ENCODE data around the gene OTOF. TPM values are rescaled to one million over a fixed set of nuclear protein-coding genes. Genes with fewer than 3 reads are reported as not detected.

The OTOF gene
- polyA plus RNA-seq, 2 of the 4 experiments (the other 2 are of a cell fraction): 0.05 to 0.22 TPM

- TF ChIP-seq EHMT2 (IDR thresholded peaks at IDR 0.05; ENCODE audit: low read depth) (no peak), BHLHE40 (IDR thresholded peaks at IDR 0.05; ENCODE audit: low read depth, low read length) (no peak), NR3C1 (IDR thresholded peaks at IDR 0.05) (no peak)
- whole genome bisulfite sequencing (ENCODE audit: missing lambda C conversion rate): 54% methylated on average over 9 of the region's 9 CpGs
- ATAC-seq (0 out of 6 replicates have a peak, but pooled peaks of 1 of the 2 experiments have one; percentile 33), DNase-seq (ENCODE audit: low read depth in 1 of 2, low spot score in 1 of 2) (no peak), FAIRE-seq (no peak)
- no peaks in the 10 kb centered on the region for H3K9me3 ChIP-seq
- CTCF ChIA-PET: interaction anchor here (0.6 to 4.3 kb wide), 3 partner anchors 9 to 188 kb away, joined by 3 to 17 read pairs (median 3); no protein-coding TSS in a partner anchor
- POLR2A ChIA-PET: no interaction called here
- no peak overlapping the region for H3K27ac ChIP-seq
- H3K4me2 ChIP-seq: no peak overlapping the region
- H3K4me1 ChIP-seq: no peaks in the 10 kb centered on the region
- H3K4me3 ChIP-seq: no peak overlapping the region
Observed at GRCh38 chr2:26422947-26423629, 54.8 kb downstream of the OTOF start.

- TF ChIP-seq TFCP2L1 (CRISPR knock-in tag; IDR thresholded peaks at IDR 0.05): no peak
- TF ChIP-seq NPAS2 (CRISPR knock-in tag; IDR thresholded peaks at IDR 0.05; ENCODE audit: borderline replicate concordance): no peak
- TF ChIP-seq CBX2 (IDR thresholded peaks at IDR 0.05; ENCODE audit: borderline replicate concordance, low read depth): no peak
- TF ChIP-seq GATA3 (IDR thresholded peaks at IDR 0.05; ENCODE audit: borderline replicate concordance): no peak
- no peak for TF ChIP-seq NFE2L2 (conservative IDR thresholded peaks at IDR 0.05; ENCODE audit: low read length)
- no peak for TF ChIP-seq RARB (CRISPR knock-in tag; IDR thresholded peaks at IDR 0.05)
- no peak for TF ChIP-seq HOXA7 (CRISPR knock-in tag; IDR thresholded peaks at IDR 0.05)
- no peak for TF ChIP-seq TP53 (CRISPR knock-in tag; IDR thresholded peaks at IDR 0.05)
- TF ChIP-seq ZC3H11A (IDR thresholded peaks at IDR 0.05): no peak
- TF ChIP-seq USF2 (IDR thresholded peaks at IDR 0.05): no peak
- no peak for TF ChIP-seq SREBF2 (IDR thresholded peaks at IDR 0.05)
- TF ChIP-seq CTCF (IDR thresholded peaks at IDR 0.05): no peak
- no peak for TF ChIP-seq HOXB5 (CRISPR knock-in tag; IDR thresholded peaks at IDR 0.05)
- TF ChIP-seq REST (IDR thresholded peaks at IDR 0.05): no peak
- no peak for TF ChIP-seq CEBPB (IDR thresholded peaks at IDR 0.05)
- no peak for TF ChIP-seq POLR2AphosphoS2 (conservative IDR thresholded peaks at IDR 0.05; ENCODE audit: low read length)
- no peak for TF ChIP-seq FOSB (CRISPR knock-in tag; IDR thresholded peaks at IDR 0.05)
- ATAC-seq: no peak
- no peaks in the 10 kb centered on the region for H3K9me3 ChIP-seq
- no peak for DNase-seq (ENCODE audit: low read depth in 1 of 2, low spot score in 1 of 2)
- H3K4me2 ChIP-seq: no peak overlapping the region
- H3K27ac ChIP-seq: no peak overlapping the region
- ChIA-PET POLR2A (no interaction called here), CTCF (interaction anchor here (4.3 kb wide), 1 partner anchor 10 kb away, joined by 17 read pairs; no protein-coding TSS in a partner anchor)
- H3K4me3 ChIP-seq: no peak overlapping the region
- WGBS (ENCODE audit: missing lambda C conversion rate): 70% methylated on average over 5 of the region's 5 CpGs
- no peak for FAIRE-seq
- H3K4me1 ChIP-seq: no peaks in the 10 kb centered on the region
Observed at GRCh38 chr2:26421961-26422360, 56.0 kb downstream of the OTOF start.

Data from A549 (cell line).